Glutamatergic neuron (in vitro differentiated cells): Measurements from ENCODE around the gene ICOSLG. TPM values are rescaled to one million over a fixed set of nuclear protein-coding genes. Genes with fewer than 3 reads are reported as not detected.
"Not testable (repeated sequence)": the region's sequence is repeated elsewhere in the genome, so short reads cannot be mapped to it uniquely, and the experiment has no call there.

Experiments used
- DNase-seq: peaks from one replicate; pipeline ENCODE4 v3.0.0; 2022
- H3K27ac Mint-ChIP-seq: one replicate; pipeline ENCODE4 v1.8.0; 2020; ENCODE audit warnings: mild to moderate bottlenecking, mixed read lengths, inconsistent platforms; ENCODE audit not compliant: unreplicated experiment
- H3K27me3 Mint-ChIP-seq: one replicate; pipeline ENCODE4 v1.8.0; 2020; ENCODE audit warnings: mild to moderate bottlenecking, moderate library complexity, mixed read lengths, inconsistent platforms; ENCODE audit not compliant: unreplicated experiment
- H3K36me3 Mint-ChIP-seq: one replicate; pipeline ENCODE4 v1.8.0; 2020; ENCODE audit warnings: mild to moderate bottlenecking, mixed read lengths, inconsistent platforms; ENCODE audit not compliant: unreplicated experiment
- H3K4me1 Mint-ChIP-seq: one replicate; pipeline ENCODE4 v1.8.0; 2020; ENCODE audit warnings: mild to moderate bottlenecking, low read depth, mixed read lengths, inconsistent platforms; ENCODE audit not compliant: unreplicated experiment
- H3K4me3 Mint-ChIP-seq: one replicate; pipeline ENCODE4 v1.8.0; 2020; ENCODE audit warnings: mild to moderate bottlenecking, mixed read lengths, inconsistent platforms; ENCODE audit not compliant: unreplicated experiment
- H3K9me3 Mint-ChIP-seq: one replicate; pipeline ENCODE4 v1.8.0; 2020; ENCODE audit warnings: mild to moderate bottlenecking, moderate library complexity, mixed read lengths, inconsistent platforms; ENCODE audit not compliant: unreplicated experiment
- total RNA-seq: library from RNA; stranded (reverse); fragmentation: NEBNext Ultra II Directional; extraction: Animal tissue kit (Norgen Biotek cat#: 25700); gene quantifications from one replicate; pipeline ENCODE4 v1.2.1, GENCODE V29; 2021; ENCODE audit not compliant: unreplicated experiment

Gene ICOSLG
- total RNA-seq, 1 donor from 2014 or later: 0.37 TPM

DNA sequence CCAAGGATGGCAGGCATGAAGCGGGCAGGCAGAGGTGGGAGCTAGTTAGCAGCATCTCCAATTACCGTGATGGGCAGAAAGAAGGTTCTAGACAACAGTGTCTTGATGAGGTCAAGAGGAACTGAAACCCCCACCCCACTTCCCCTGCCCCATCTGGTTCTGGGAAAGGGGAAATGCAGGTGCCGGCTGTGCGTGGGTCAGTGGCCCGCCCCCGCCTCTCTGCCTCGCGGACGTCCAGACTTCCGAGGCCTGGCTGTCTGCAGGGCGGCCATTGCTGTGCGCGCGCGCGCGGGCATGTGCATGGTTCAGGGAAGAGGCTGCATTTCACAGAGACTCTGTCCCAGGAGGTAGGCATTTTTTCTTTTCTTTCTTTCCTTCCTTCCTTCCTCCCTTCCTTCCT, 65.6 kb downstream of the ICOSLG start:
- H3K4me3 Mint-ChIP-seq, DNase-seq, H3K4me1 Mint-ChIP-seq, H3K27me3 Mint-ChIP-seq, H3K9me3 Mint-ChIP-seq, H3K27ac Mint-ChIP-seq, H3K36me3 Mint-ChIP-seq: not testable (repeated sequence)

Other genes starting within 250 kb of the ICOSLG start
- 48.4 TPM for gene TRAPPC10, start 228.6 kb downstream of the ICOSLG start, total RNA-seq
- gene PWP2, start 133.5 kb downstream of the ICOSLG start, total RNA-seq: 22.1 TPM
- 64.6 TPM for gene GATD3, start 107.3 kb downstream of the ICOSLG start, total RNA-seq
- gene DNMT3L, start 21.0 kb upstream of the ICOSLG start, total RNA-seq: not detected
- gene AIRE, start 44.9 kb upstream of the ICOSLG start, total RNA-seq: not detected
- gene PFKL, start 59.1 kb upstream of the ICOSLG start, total RNA-seq: 48.6 TPM
- 20.6 TPM for gene CFAP410, start 98.4 kb upstream of the ICOSLG start, total RNA-seq
- gene TRPM2, start 112.7 kb upstream of the ICOSLG start, total RNA-seq: not detected
- gene LRRC3, start 214.6 kb upstream of the ICOSLG start, total RNA-seq: 5.8 TPM